OCI-LY3 (cell line): Measurements from ENCODE around the gene ELAPOR2.

ENCODE experiments used
- CTCF ChIP-seq: fragments of 200-600, 300-600 bp; sonication (generic); IDR thresholded peaks from 2 replicates; pipeline ENCODE4 v1.5.1; 2014; ENCODE audit warnings: antibody characterized with exemption, low read length, low read depth
- EZH2phosphoT487 ChIP-seq: fragments of 200-600 bp; shearing (Covaris generic); IDR thresholded peaks from 2 replicates; pipeline ENCODE4 v1.6.1; 2018; ENCODE audit warnings: antibody characterized with exemption, mixed run types, low read depth

GRCh38 chr7:87106974-87107612, 47.6 kb upstream of the ELAPOR2 start:
- no peak for TF ChIP-seq CTCF
- TF ChIP-seq EZH2phosphoT487 = no peak
